Measurements from ENCODE around the gene MEIS2. TPM values are rescaled to one million over a fixed set of nuclear protein-coding genes. Genes with fewer than 3 reads are reported as not detected.

The MEIS2 gene
- total RNA-seq, 2 experiments from 2014 or later: not detected

- no peak for DNase-seq
Measured at GRCh38 chr15:37081983-37082382, 18.4 kb downstream of the MEIS2 start.

GRCh38 chr15:37080261-37080921 lies 20.0 kb downstream of the MEIS2 start:
- ChIA-PET CTCF (no interaction called here), POLR2A (no interaction called here)
- no peak overlapping the region for H3K27ac Mint-ChIP-seq
- no peak for TF ChIP-seq CTCF (IDR thresholded peaks at IDR 0.05)
- no peaks in the 10 kb centered on the region for H3K9me3 Mint-ChIP-seq
- Histone ChIP-seq H3K27ac (ENCODE audit: low read depth in 1 of 2, low read length in 2 of 2) (no peak overlapping the region), H3K9me3 (ENCODE audit: control insufficient read depth in 1 of 2, insufficient read depth in 1 of 2, low read length in 2 of 2) (no peaks in the 10 kb centered on the region), H3K36me3 (ENCODE audit: insufficient read depth, low read length) (no peaks in the 10 kb centered on the region), H3K4me3 (ENCODE audit: low read length) (no peak overlapping the region), H3K4me1 (ENCODE audit: insufficient read depth, low read length) (no peaks in the 10 kb centered on the region), H3K27me3 (ENCODE audit: control insufficient read depth in 1 of 2, insufficient read depth in 2 of 2, low read length in 2 of 2) (no peaks in the 10 kb centered on the region)
- no peaks in the 10 kb centered on the region for H3K4me1 Mint-ChIP-seq (ENCODE audit: low read depth)
- no peaks in the 10 kb centered on the region for H3K36me3 Mint-ChIP-seq (ENCODE audit: low read depth)
- H3K4me3 Mint-ChIP-seq: no peak overlapping the region
- intact Hi-C loops (cut with DNase I, micrococcal nuclease): no loop called here
- peaks cover 29% of the 10 kb centered on the region for H3K27me3 Mint-ChIP-seq
- no peak for ATAC-seq (ENCODE audit: poor library complexity)
- no peak for DNase-seq

More at GRCh38 chr15:37081983-37082382, 18.4 kb downstream of the MEIS2 start:
- CTCF ChIA-PET: no interaction called here
- Mint-ChIP-seq H3K4me1 (ENCODE audit: low read depth) (no peaks in the 10 kb centered on the region), H3K27me3 (peaks cover 32% of the 10 kb centered on the region), H3K4me3 (no peak overlapping the region), H3K36me3 (ENCODE audit: low read depth) (no peaks in the 10 kb centered on the region), H3K9me3 (no peaks in the 10 kb centered on the region), H3K27ac (no peak overlapping the region)
- Histone ChIP-seq H3K27me3 (ENCODE audit: control insufficient read depth in 1 of 2, insufficient read depth in 2 of 2, low read length in 2 of 2) (no peaks in the 10 kb centered on the region), H3K27ac (ENCODE audit: low read depth in 1 of 2, low read length in 2 of 2) (no peak overlapping the region), H3K9me3 (ENCODE audit: control insufficient read depth in 1 of 2, insufficient read depth in 1 of 2, low read length in 2 of 2) (no peaks in the 10 kb centered on the region), H3K4me3 (ENCODE audit: low read length) (no peak overlapping the region), H3K36me3 (ENCODE audit: insufficient read depth, low read length) (no peaks in the 10 kb centered on the region), H3K4me1 (ENCODE audit: insufficient read depth, low read length) (no peaks in the 10 kb centered on the region)
- POLR2A ChIA-PET: no interaction called here
- intact Hi-C loops (cut with DNase I, micrococcal nuclease): no loop called here
- TF ChIP-seq CTCF (IDR thresholded peaks at IDR 0.05): no peak
- no peak for ATAC-seq (ENCODE audit: poor library complexity)

GRCh38 chr15:37079726-37080125 lies 20.6 kb downstream of the MEIS2 start:
- POLR2A ChIA-PET: no interaction called here

More at GRCh38 chr15:37079726-37080125, 20.6 kb downstream of the MEIS2 start:
- no peak for ATAC-seq (ENCODE audit: poor library complexity)
- no peaks in the 10 kb centered on the region for H3K4me1 Mint-ChIP-seq (ENCODE audit: low read depth)
- no peak overlapping the region for H3K4me3 Mint-ChIP-seq
- no peak overlapping the region for H3K27ac Mint-ChIP-seq
- H3K27me3 ChIP-seq (ENCODE audit: control insufficient read depth in 1 of 2, insufficient read depth in 2 of 2, low read length in 2 of 2): no peaks in the 10 kb centered on the region
- no peaks in the 10 kb centered on the region for H3K9me3 ChIP-seq (ENCODE audit: control insufficient read depth in 1 of 2, insufficient read depth in 1 of 2, low read length in 2 of 2)
- no peaks in the 10 kb centered on the region for H3K9me3 Mint-ChIP-seq
- no peaks in the 10 kb centered on the region for H3K4me1 ChIP-seq (ENCODE audit: insufficient read depth, low read length)
- H3K4me3 ChIP-seq (ENCODE audit: low read length): no peak overlapping the region
- intact Hi-C loops (cut with DNase I, micrococcal nuclease): no loop called here
- H3K27ac ChIP-seq (ENCODE audit: low read depth in 1 of 2, low read length in 2 of 2): no peak overlapping the region
- CTCF ChIA-PET: no interaction called here
- no peaks in the 10 kb centered on the region for H3K36me3 Mint-ChIP-seq (ENCODE audit: low read depth)
- no peaks in the 10 kb centered on the region for H3K36me3 ChIP-seq (ENCODE audit: insufficient read depth, low read length)
- TF ChIP-seq CTCF (IDR thresholded peaks at IDR 0.05): no peak
- peaks cover 29% of the 10 kb centered on the region for H3K27me3 Mint-ChIP-seq
- DNase-seq: no peak
